GM18507 (cell line): Measurements from ENCODE around the gene TPTE2.
"Not testable (repeated sequence)": the region's sequence is repeated elsewhere in the genome, so short reads cannot be mapped to it uniquely, and the experiment has no call there.

ENCODE experiments used
- DNase-seq: peaks from one replicate; pipeline ENCODE4 v3.0.0; 2011; ENCODE audit warnings: low read depth; ENCODE audit not compliant: insufficient read length; ENCODE audit errors: extremely low spot score
- FAIRE-seq: peaks from 2 replicates; lab custom pipeline; 2011; peaks lifted over from hg19 to GRCh38; lab: Jason Lieb, UNC

The TPTE2 gene

DNA sequence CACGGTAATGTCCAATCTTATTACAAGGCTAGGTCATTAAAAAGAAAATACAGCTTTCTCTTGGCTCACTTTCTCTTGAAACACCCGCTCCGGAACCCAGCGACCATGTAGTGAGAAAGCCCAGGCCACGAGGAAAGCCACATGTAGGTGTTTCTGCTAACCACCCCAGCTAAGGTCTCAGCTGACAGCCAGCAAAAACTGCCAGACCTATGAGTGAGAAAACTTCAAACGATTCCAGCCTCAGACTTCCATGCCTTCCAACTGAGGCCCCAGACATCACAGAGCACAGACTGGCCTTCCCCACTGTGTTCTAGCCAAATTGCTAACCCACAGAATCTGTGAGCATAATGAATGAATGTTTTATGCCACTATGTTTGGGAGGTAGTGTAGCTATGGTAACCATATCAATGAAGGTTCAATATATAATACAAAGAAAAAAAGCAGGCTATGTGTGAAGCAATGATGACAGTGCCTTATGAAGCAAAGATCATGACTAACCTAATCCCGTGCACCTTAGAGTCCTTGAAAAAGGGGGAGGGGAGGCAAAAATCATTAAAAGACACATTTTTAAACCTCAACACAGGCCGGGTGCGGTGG, 11.9 kb upstream of the TPTE2 start:
- DNase-seq, result no peak
- FAIRE-seq, result peak; percentile 31

- no peak for FAIRE-seq
- DNase-seq, result no peak
These were observed 10.9 kb upstream of the TPTE2 start for GRCh38 chr13:19572280-19572679.

DNA sequence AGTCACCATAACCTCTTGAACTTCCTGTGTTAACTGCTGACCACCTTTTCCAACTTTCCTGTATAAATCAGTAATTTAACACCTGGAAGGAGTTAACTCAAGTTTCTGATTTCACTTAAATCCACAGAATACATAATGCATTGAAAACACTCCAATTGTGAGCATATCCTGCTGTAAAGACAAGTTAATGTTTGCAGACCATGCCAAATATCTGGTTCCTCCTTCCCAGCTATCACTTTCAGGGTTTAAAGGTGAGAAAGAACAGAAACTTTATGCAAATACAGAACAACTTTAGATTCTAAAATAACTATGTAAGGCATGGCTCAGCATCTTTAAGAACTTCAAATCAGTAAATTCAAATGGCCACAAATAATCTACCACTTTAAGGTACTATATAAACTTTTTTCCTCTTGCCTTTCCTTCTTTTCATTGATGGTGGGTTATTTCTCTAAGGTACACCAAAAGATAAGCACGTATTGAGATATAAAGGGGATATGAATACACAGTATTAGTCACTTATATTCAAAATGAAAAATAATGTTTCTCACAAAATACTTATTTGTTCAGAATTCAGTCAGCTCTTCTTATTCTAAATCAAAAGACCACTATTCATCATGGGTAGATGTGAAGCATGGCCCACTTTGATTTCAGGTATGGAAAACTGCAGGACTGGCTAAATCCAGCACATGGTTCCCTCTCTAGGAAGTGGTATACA, 6.6 kb upstream of the TPTE2 start:
- no peak for DNase-seq
- peak; percentile 98 for FAIRE-seq

- FAIRE-seq (no peak), DNase-seq (no peak)
These were observed 253 bp upstream of the TPTE2 start for GRCh38 chr13:19561585-19561984.

GRCh38 chr13:19560672-19561071, 660 bp downstream of the TPTE2 start:
- not testable (repeated sequence) for FAIRE-seq, DNase-seq

- not testable (repeated sequence) for FAIRE-seq, DNase-seq
These were observed 1.6 kb downstream of the TPTE2 start for GRCh38 chr13:19559739-19560138.

DNA sequence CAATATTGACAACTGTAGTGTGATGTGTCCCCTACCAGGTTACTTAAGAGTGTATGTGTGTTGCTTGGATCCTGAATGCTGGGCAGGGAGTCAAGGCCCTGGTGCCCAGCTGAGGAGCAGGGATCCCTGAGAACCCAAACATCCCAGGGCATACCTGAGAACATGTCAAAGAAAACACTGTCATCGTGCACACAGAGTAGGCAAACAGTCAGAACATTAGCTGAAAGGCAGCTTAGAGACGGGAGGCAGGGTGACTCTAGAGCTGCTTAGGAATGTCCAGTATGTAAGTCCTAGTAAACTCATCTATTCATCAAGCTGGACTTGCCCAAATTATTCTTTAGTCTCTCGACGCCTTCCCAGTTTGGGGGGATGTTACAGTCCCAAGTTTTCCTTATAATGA, 4.0 kb downstream of the TPTE2 start:
- not testable (repeated sequence) for FAIRE-seq, DNase-seq

GRCh38 chr13:19549245-19549644, 12.1 kb downstream of the TPTE2 start:
- not testable (repeated sequence) for DNase-seq, FAIRE-seq

DNA sequence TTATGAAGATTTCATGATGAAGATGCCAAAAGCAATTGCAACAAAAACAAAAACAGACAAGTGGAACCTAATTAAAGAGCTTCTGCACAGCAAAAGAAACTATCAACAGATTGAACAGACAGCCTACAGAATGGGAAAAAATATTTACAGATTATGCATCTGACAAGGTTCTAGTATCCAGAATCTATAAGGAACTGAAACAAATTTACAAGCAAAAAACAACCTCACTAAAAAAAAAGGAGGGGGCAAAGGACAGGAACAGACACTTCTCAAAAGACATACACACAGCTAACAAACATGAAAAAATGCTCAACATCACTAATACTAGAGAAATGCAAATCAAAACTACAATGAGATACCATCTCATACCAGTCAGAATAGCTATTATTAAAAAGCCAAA, 35.7 kb downstream of the TPTE2 start:
- not testable (repeated sequence) for DNase-seq
- peak; percentile 33 for FAIRE-seq

GRCh38 chr13:19519049-19519448, 42.3 kb downstream of the TPTE2 start:
- DNase-seq (no peak), FAIRE-seq (no peak)

- FAIRE-seq, DNase-seq: not testable (repeated sequence)
These were observed 53.7 kb downstream of the TPTE2 start for GRCh38 chr13:19507623-19508022.

DNA sequence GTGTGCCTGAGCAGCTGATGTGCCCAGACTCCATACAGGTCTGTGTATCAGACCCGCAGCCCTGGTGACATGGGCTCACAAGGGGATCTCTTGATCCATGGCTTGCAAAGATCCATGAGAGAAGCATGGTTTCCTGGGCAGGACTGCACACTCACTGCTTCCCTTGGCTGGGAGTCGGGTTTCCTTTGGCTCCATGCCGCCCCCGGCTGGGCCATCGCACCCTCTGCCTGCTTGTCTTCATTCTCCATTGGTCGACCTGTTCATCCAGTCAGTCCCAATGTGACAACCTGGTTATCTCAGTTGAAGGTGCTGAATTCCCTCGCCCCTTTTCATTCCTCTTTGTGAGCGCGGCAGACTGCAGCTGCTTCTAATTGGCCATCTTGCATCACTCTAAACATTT, 101.2 kb downstream of the TPTE2 start:
- DNase-seq, FAIRE-seq: not testable (repeated sequence)

GRCh38 chr13:19439056-19439686, 122.2 kb downstream of the TPTE2 start:
- not testable (repeated sequence) for DNase-seq, FAIRE-seq

GRCh38 chr13:19437780-19438179, 123.6 kb downstream of the TPTE2 start:
- FAIRE-seq, DNase-seq: not testable (repeated sequence)

DNA sequence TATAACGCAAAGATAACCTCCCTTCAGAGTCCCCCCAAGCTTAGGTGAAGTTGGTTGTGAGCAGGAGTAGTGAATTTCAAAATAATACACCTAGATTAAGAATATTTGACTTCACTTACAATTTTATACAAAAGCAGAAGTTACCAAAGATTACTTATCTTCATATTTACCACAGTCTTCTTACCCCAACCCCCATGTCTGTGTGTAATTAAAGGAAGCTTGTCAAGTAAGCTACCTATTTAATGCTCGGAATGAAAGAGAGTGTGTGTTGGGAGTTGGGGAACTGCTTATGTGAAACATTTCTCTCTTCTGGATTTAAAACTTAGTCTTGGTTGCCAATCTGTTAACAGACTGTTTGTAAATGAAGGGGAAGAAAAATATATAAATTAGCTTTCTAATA, 139.1 kb downstream of the TPTE2 start:
- DNase-seq, FAIRE-seq: not testable (repeated sequence)

- not testable (repeated sequence) for DNase-seq, FAIRE-seq
These were observed 148.8 kb downstream of the TPTE2 start for GRCh38 chr13:19412494-19412893.

- FAIRE-seq, DNase-seq: not testable (repeated sequence)
These were observed 178.4 kb downstream of the TPTE2 start for GRCh38 chr13:19382746-19383511.

DNA sequence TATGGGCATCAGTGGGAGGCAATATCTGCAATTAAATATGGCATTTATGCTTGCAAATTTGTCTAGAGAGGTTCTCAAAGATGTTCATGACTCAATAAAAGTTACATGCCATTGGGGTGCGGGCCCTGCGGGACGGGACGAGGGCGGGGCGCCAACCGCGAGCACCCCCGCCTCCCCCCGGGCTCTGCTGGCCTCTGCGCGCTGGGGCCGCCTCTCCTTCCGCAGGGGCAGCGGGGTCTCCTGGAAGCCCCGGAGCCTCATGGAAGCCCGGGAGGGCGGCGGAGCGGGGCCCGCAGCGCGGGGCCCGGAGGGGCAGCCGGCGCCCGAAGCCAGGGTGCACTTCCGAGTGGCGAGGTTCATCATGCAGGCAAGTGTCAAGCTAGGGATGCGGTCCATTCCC, 179.2 kb downstream of the TPTE2 start:
- no peak for DNase-seq
- no peak for FAIRE-seq
